ENCODE measurements around the gene DNAJC21.

DNAJC21 gene

GRCh38 chr5:34924462-34924765 is 4.9 kb upstream of the DNAJC21 start:
- no peak for ATAC-seq
- TF ChIP-seq TCF4 (CRISPR knock-in tag; IDR thresholded peaks at IDR 0.05; ENCODE audit: borderline replicate concordance) (no peak), SNAI2 (CRISPR knock-in tag; IDR thresholded peaks at IDR 0.05) (no peak), OSR1 (CRISPR knock-in tag; IDR thresholded peaks at IDR 0.05) (no peak), POU6F1 (CRISPR knock-in tag; IDR thresholded peaks at IDR 0.05; ENCODE audit: borderline replicate concordance, low read depth) (no peak), TOX (CRISPR knock-in tag; IDR thresholded peaks at IDR 0.05; ENCODE audit: borderline replicate concordance) (no peak), ESRRG (CRISPR knock-in tag; IDR thresholded peaks at IDR 0.05) (no peak), ZNF565 (CRISPR knock-in tag; conservative IDR thresholded peaks at IDR 0.05; ENCODE audit: low read depth) (no peak), PPARA (CRISPR knock-in tag; IDR thresholded peaks at IDR 0.05; ENCODE audit: borderline replicate concordance) (no peak), CSDC2 (CRISPR knock-in tag; IDR thresholded peaks at IDR 0.05) (no peak), ZFP3 (CRISPR knock-in tag; IDR thresholded peaks at IDR 0.05) (no peak), ZNF8 (CRISPR knock-in tag; IDR thresholded peaks at IDR 0.05) (no peak)
- TF ChIP-seq, protein P1, sequence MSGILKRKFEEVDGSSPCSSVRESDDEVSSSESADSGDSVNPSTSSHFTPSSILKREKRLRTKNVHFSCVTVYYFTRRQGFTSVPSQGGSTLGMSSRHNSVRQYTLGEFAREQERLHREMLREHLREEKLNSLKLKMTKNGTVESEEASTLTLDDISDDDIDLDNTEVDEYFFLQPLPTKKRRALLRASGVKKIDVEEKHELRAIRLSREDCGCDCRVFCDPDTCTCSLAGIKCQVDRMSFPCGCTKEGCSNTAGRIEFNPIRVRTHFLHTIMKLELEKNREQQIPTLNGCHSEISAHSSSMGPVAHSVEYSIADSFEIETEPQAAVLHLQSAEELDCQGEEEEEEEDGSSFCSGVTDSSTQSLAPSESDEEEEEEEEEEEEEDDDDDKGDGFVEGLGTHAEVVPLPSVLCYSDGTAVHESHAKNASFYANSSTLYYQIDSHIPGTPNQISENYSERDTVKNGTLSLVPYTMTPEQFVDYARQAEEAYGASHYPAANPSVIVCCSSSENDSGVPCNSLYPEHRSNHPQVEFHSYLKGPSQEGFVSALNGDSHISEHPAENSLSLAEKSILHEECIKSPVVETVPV (CRISPR knock-in tag; IDR thresholded peaks at IDR 0.05), result no peak
- TF ChIP-seq, protein P2, sequence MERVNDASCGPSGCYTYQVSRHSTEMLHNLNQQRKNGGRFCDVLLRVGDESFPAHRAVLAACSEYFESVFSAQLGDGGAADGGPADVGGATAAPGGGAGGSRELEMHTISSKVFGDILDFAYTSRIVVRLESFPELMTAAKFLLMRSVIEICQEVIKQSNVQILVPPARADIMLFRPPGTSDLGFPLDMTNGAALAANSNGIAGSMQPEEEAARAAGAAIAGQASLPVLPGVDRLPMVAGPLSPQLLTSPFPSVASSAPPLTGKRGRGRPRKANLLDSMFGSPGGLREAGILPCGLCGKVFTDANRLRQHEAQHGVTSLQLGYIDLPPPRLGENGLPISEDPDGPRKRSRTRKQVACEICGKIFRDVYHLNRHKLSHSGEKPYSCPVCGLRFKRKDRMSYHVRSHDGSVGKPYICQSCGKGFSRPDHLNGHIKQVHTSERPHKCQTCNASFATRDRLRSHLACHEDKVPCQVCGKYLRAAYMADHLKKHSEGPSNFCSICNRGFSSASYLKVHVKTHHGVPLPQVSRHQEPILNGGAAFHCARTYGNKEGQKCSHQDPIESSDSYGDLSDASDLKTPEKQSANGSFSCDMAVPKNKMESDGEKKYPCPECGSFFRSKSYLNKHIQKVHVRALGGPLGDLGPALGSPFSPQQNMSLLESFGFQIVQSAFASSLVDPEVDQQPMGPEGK (CRISPR knock-in tag; IDR thresholded peaks at IDR 0.05; ENCODE audit: borderline replicate concordance), result no peak

DNA sequence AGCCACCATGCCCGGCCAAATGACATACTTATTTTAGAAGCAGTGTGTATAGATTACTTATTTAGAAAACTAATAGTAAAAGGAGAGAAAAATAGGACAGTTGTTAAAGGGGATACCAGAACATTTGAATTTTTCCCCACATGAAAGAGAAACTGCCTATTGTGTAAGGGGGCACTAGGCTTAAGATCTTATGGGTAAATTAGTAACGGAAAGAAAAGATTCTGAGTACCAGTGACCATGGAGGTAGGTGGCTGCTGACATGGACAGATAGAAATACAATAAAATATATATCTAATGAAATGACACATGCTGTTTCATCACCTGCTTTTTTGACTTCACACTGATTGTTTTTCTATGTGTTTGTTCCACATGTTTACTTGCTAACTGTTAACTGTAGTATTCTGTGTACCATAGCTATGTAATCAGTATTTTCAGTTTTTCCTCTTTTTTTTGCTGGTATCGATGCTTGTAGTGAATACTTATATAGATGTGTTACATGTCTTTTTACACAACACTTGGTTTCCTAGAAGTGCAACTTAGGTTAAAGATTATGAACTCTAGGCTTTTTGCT is 3.0 kb upstream of the DNAJC21 start:
- ATAC-seq, result no peak
- TF ChIP-seq CSDC2 (CRISPR knock-in tag; IDR thresholded peaks at IDR 0.05) (no peak), TCF4 (CRISPR knock-in tag; IDR thresholded peaks at IDR 0.05; ENCODE audit: borderline replicate concordance) (no peak), ZC3H10 (CRISPR knock-in tag; IDR thresholded peaks at IDR 0.05) (no peak), ZFP3 (CRISPR knock-in tag; IDR thresholded peaks at IDR 0.05) (no peak), TOX (CRISPR knock-in tag; IDR thresholded peaks at IDR 0.05; ENCODE audit: borderline replicate concordance) (no peak), ESRRG (CRISPR knock-in tag; IDR thresholded peaks at IDR 0.05) (no peak), SNAI2 (CRISPR knock-in tag; IDR thresholded peaks at IDR 0.05) (no peak), BACH2 (CRISPR knock-in tag; IDR thresholded peaks at IDR 0.05; ENCODE audit: borderline replicate concordance) (no peak), OSR1 (CRISPR knock-in tag; IDR thresholded peaks at IDR 0.05) (no peak), GLIS3 (CRISPR knock-in tag; IDR thresholded peaks at IDR 0.05) (no peak), POU6F1 (CRISPR knock-in tag; IDR thresholded peaks at IDR 0.05; ENCODE audit: borderline replicate concordance, low read depth) (no peak), TSHZ2 (CRISPR knock-in tag; IDR thresholded peaks at IDR 0.05) (no peak), ZFP30 (CRISPR knock-in tag; IDR thresholded peaks at IDR 0.05) (no peak), ISL1 (CRISPR knock-in tag; IDR thresholded peaks at IDR 0.05) (no peak)
- TF ChIP-seq, protein P1 (CRISPR knock-in tag; IDR thresholded peaks at IDR 0.05), result no peak
- TF ChIP-seq, protein P3, sequence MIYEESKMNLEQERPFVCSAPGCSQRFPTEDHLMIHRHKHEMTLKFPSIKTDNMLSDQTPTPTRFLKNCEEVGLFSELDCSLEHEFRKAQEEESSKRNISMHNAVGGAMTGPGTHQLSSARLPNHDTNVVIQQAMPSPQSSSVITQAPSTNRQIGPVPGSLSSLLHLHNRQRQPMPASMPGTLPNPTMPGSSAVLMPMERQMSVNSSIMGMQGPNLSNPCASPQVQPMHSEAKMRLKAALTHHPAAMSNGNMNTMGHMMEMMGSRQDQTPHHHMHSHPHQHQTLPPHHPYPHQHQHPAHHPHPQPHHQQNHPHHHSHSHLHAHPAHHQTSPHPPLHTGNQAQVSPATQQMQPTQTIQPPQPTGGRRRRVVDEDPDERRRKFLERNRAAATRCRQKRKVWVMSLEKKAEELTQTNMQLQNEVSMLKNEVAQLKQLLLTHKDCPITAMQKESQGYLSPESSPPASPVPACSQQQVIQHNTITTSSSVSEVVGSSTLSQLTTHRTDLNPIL (CRISPR knock-in tag; IDR thresholded peaks at IDR 0.05; ENCODE audit: low read depth), result no peak
